Loucy (cell line): ENCODE data around the gene FOXC2.

Experiments used
- CTCF ChIP-seq: fragments of 200-600 bp; sonication (generic); conservative IDR thresholded peaks from 2 replicates; pipeline ENCODE4 v1.5.1; 2014; ENCODE audit warnings: mild to moderate bottlenecking, antibody characterized with exemption, low read length
- EZH2phosphoT487 ChIP-seq: fragments of 200-600 bp; IDR thresholded peaks from 2 replicates; pipeline ENCODE4 v1.6.1; 2018; ENCODE audit warnings: antibody characterized with exemption, mild to moderate bottlenecking, moderate library complexity, borderline replicate concordance

DNA sequence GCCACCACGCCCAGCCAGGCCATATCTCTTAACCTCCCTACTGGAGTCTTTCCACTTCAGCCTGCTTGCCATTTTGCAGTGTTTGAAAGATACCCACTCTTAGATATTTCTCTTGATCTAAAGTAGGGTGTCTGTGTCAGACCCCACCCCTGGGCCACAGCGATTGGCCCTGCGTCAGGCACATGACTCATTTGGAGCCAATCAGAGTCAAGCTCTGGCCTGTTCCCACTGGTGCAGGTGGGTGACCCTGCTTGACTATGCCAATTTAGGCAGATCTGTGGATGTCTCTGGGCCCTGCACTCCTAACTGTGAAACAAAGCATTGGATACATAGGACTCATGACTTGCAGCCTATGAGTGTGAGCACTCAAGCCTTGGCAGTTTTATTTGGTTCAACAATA is 39.3 kb downstream of the FOXC2 start:
- TF ChIP-seq CTCF, result no peak
- TF ChIP-seq EZH2phosphoT487, result no peak
